Measurements from ENCODE around the gene DDX25. TPM values are rescaled to one million over a fixed set of nuclear protein-coding genes. Genes with fewer than 3 reads are reported as not detected.

The DDX25 gene
- total RNA-seq, 1 donor from 2014 or later, result not detected

GRCh38 chr11:125967515-125967914 lies 63.2 kb downstream of the DDX25 start:
- DNase-seq (ENCODE audit: extremely low spot score in 2 of 2), result no peak
- Histone ChIP-seq H3K9me3 (no peaks in the 10 kb centered on the region), H3K4me3 (no peak overlapping the region), H3K27ac (no peak overlapping the region), H3K4me1 (no peaks in the 10 kb centered on the region), H3K36me3 (no peaks in the 10 kb centered on the region), H3K27me3 (no peaks in the 10 kb centered on the region)
- intact Hi-C loops (cut with DNase I), result no loop called here
- no peak for TF ChIP-seq POLR2A (IDR thresholded peaks at IDR 0.05)
- TF ChIP-seq CTCF (IDR thresholded peaks at IDR 0.05), result no peak
- TF ChIP-seq POLR2AphosphoS5 (IDR thresholded peaks at IDR 0.05; ENCODE audit: insufficient read depth in 1 of 2, low read depth in 1 of 2), result no peak

- intact Hi-C loops (cut with DNase I), result no loop called here
- Histone ChIP-seq H3K36me3 (no peaks in the 10 kb centered on the region), H3K4me1 (no peaks in the 10 kb centered on the region), H3K27ac (no peak overlapping the region), H3K27me3 (no peaks in the 10 kb centered on the region), H3K9me3 (no peaks in the 10 kb centered on the region), H3K4me3 (no peak overlapping the region)
- TF ChIP-seq POLR2AphosphoS5 (IDR thresholded peaks at IDR 0.05; ENCODE audit: insufficient read depth in 1 of 2, low read depth in 1 of 2) (no peak), CTCF (IDR thresholded peaks at IDR 0.05) (no peak), POLR2A (IDR thresholded peaks at IDR 0.05) (no peak)
- DNase-seq (ENCODE audit: extremely low spot score in 2 of 2), result no peak
Observed at GRCh38 chr11:125968354-125968753, 64.0 kb downstream of the DDX25 start.

GRCh38 chr11:125971618-125972017 lies 67.3 kb downstream of the DDX25 start:
- TF ChIP-seq CTCF (IDR thresholded peaks at IDR 0.05), result no peak
- no peak for TF ChIP-seq POLR2A (IDR thresholded peaks at IDR 0.05)
- TF ChIP-seq POLR2AphosphoS5 (IDR thresholded peaks at IDR 0.05; ENCODE audit: insufficient read depth in 1 of 2, low read depth in 1 of 2), result no peak
- no peaks in the 10 kb centered on the region for H3K4me1 ChIP-seq
- DNase-seq (ENCODE audit: extremely low spot score in 2 of 2), result no peak
- H3K36me3 ChIP-seq, result no peaks in the 10 kb centered on the region
- H3K9me3 ChIP-seq, result no peaks in the 10 kb centered on the region
- H3K27me3 ChIP-seq, result no peaks in the 10 kb centered on the region
- no peak overlapping the region for H3K4me3 ChIP-seq
- H3K27ac ChIP-seq, result no peak overlapping the region
- intact Hi-C loops (cut with DNase I), result no loop called here

GRCh38 chr11:125974284-125974683 lies 70.0 kb downstream of the DDX25 start:
- intact Hi-C loops (cut with DNase I), result no loop called here
- no peak for DNase-seq (ENCODE audit: extremely low spot score in 2 of 2)
- H3K9me3 ChIP-seq, result no peaks in the 10 kb centered on the region
- H3K4me1 ChIP-seq, result no peaks in the 10 kb centered on the region
- H3K27ac ChIP-seq, result no peak overlapping the region
- no peaks in the 10 kb centered on the region for H3K27me3 ChIP-seq
- TF ChIP-seq POLR2AphosphoS5 (IDR thresholded peaks at IDR 0.05; ENCODE audit: insufficient read depth in 1 of 2, low read depth in 1 of 2) (no peak), CTCF (IDR thresholded peaks at IDR 0.05) (no peak), POLR2A (IDR thresholded peaks at IDR 0.05) (no peak)
- H3K36me3 ChIP-seq, result no peaks in the 10 kb centered on the region
- no peak overlapping the region for H3K4me3 ChIP-seq

GRCh38 chr11:125975634-125976033 lies 71.3 kb downstream of the DDX25 start:
- TF ChIP-seq POLR2A (IDR thresholded peaks at IDR 0.05) (no peak), CTCF (IDR thresholded peaks at IDR 0.05) (no peak), POLR2AphosphoS5 (IDR thresholded peaks at IDR 0.05; ENCODE audit: insufficient read depth in 1 of 2, low read depth in 1 of 2) (no peak)
- DNase-seq (ENCODE audit: extremely low spot score in 2 of 2), result no peak
- H3K4me3 ChIP-seq, result no peak overlapping the region
- H3K36me3 ChIP-seq, result no peaks in the 10 kb centered on the region
- no peaks in the 10 kb centered on the region for H3K4me1 ChIP-seq
- intact Hi-C loops (cut with DNase I), result no loop called here
- no peaks in the 10 kb centered on the region for H3K9me3 ChIP-seq
- no peak overlapping the region for H3K27ac ChIP-seq
- no peaks in the 10 kb centered on the region for H3K27me3 ChIP-seq

Data from vagina (tissue), 2 donors.